HG02642 (cell line): ENCODE data around the gene AHCYL1.

Experiments
- ATAC-seq: cut with Tn5 transposase; IDR thresholded peaks from one replicate; pipeline ENCODE4 v1.9.1; 2021; ENCODE audit warnings: mild to moderate bottlenecking; ENCODE audit not compliant: unreplicated experiment, poor library complexity

Gene AHCYL1

GRCh38 chr1:109975718-109976117 lies 8.8 kb upstream of the AHCYL1 start:
- ATAC-seq, result no peak

- ATAC-seq, result no peak
Observed at GRCh38 chr1:109976762-109977161, 7.8 kb upstream of the AHCYL1 start.

- no peak for ATAC-seq
Observed at GRCh38 chr1:109977225-109977624, 7.3 kb upstream of the AHCYL1 start.

GRCh38 chr1:109977657-109978378 lies 6.7 kb upstream of the AHCYL1 start:
- ATAC-seq, result no peak

- no peak for ATAC-seq
Observed at GRCh38 chr1:109978761-109979488, 5.6 kb upstream of the AHCYL1 start.

DNA sequence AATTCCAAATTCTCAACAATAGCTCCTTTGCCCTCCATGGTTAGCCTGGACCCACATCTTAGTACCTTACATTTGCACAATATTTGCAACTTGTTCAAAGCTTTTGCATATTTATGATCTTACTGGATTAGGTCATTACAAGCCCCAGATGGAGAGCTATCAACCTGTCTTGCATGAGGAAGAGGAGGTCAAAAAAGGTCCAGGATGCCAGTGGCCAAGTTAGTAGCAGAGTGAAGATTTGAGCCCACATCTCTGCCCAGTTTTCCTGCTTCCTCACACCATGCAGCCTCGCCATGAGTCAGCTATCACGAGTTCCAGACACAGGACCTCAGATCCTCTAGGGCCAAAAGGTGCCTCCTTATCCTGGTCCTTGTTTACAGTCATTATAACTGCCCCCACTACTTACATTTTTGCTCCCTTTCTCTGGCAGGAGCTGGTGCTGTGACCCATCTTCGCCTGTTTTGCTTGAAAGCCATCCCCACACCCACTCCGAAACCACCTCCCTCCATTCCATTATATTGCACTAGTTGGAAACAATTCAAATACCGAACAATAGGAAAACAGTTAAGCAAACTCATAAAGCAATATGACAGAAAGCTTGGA lies 5.0 kb upstream of the AHCYL1 start:
- ATAC-seq, result no peak

- no peak for ATAC-seq
Observed at GRCh38 chr1:109980324-109981003, 4.1 kb upstream of the AHCYL1 start.

DNA sequence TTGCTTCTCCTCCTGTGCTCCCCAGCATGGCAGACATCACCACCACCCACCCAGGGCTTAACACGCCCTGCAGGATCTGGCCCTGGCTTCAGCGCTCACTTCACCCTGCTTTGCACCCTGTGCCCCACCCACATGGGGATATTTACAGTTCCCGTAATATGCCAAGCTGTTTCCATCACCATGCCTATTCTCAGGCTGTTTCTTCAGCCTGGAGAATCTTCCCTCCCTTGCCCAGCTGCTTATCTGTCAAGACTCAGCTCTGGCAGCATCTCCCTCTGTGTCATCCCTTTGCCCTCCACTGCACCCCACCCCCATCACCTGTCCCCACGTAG lies 3.6 kb upstream of the AHCYL1 start:
- ATAC-seq, result no peak

GRCh38 chr1:109983380-109984189 lies 980 bp upstream of the AHCYL1 start:
- ATAC-seq, result no peak

DNA sequence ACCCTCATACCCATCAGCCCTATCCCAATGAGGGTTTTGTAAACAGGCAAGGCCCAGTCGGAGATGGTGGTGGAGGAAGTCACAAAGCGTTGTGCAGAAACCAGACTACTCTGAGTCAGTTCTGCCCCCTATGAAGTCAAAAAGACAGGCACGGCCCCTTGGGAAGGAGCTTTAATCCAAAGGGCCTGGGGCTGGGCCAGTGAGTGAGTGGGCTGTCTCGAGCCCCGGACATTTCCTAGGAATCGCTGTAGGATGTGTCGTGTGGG lies 442 bp upstream of the AHCYL1 start:
- no peak for ATAC-seq

- no peak for ATAC-seq
Observed at GRCh38 chr1:109985247-109986053, 885 bp downstream of the AHCYL1 start.

DNA sequence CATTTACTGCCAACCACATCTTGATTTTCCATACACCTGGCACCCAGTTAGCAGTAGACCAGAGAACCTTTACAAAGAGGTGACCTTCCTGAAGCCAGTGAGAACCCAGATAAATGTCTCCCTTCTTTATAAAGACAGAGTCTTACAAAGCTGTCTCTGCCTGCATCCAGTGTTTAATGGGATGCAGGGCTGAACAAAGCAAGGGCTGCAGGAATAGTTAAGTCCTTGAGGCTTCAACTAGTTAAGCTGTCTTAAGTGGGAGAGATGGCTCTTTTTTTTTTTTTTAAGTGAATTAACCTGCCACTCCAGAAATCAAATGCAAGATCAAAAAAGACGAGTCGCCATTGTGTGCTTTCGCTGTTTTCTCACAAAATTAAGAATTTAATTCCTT lies 1.5 kb downstream of the AHCYL1 start:
- no peak for ATAC-seq

DNA sequence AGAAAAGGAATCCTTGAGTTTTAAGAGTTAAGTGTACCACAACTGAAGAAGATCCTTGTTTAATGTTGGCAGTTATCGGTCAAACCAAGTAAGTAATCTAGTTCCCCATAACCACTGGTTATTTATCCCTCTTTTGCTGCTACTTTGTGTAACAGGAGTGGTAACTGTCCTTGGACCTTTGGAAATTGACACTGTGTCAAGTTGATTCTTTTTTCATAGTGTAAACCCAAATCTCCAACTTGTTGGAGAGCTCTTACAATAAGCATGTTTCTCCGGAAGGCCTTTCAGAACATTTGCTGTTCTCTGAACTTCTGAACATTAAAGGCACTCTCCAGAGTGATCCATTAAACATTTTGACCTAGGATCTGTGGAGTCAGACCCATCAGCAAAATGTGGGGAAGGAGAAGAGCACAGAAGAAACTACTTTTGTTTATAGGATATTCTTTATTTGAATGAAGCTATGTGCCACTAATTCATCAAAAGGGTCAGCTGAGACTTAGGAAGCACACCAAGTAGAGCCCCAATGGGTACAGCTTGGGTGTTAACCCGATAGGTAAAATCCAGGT lies 3.9 kb downstream of the AHCYL1 start:
- no peak for ATAC-seq

- no peak for ATAC-seq
Observed at GRCh38 chr1:109989506-109990301, 5.1 kb downstream of the AHCYL1 start.

DNA sequence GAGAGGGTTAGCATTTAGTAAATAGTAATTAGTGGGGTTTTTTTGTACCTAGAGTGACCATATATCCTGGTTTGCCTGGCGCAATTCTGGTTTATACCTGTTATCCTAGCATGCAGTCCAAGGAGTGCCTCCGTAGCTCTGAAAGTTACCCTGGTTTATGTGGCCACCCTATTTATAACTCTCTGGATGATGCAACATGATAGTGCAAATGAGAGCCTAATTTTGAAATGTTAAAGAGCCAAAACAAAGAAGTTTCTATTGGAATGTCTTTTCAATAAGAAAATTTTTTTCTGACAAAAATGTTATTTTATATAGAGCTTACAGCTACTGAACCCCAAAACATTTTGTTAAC lies 5.7 kb downstream of the AHCYL1 start:
- no peak for ATAC-seq

DNA sequence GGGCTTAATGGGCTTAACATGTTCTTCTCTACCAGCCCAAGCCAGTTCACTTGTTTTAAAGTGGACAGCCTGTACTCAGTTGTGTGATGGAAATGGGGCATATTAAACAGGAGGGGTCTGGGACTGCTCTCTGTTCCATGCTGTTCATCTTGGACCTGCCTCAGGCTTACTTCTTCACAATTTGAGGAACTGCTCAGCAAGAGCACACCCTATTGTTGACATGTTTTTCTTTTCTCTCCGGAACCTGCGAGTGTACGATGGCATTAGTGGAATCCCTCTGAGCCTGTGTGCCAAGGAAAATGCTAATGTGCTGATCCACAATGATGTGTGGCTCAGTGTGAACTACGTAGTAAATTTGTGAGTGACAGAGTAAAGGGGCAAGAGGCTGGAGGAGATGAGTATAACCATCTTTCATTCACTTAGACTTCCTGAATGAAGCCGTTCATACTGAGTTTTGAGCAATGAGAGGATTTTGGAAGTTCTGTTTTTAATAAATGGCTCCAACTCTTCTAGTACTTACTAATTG lies 6.9 kb downstream of the AHCYL1 start:
- no peak for ATAC-seq

DNA sequence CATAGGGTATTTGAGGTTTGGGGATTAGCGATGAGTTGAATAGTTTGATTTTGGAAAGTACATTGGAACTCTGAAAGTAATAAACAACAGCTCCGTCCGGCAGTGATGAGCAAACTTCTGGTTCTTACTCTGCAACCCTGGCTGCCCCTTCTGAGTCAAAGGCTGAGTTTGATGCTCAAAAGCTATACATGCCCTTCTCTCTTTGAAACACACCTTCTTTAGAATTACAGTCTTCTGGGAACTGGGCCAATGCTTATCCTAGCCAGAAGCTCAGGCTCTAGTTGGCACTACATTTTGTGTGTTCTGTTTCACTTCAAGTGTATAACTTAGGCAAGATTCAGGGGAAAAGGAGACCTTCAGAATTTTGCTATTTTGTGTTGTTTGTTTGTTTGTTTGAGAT lies 9.3 kb downstream of the AHCYL1 start:
- no peak for ATAC-seq

GRCh38 chr1:109994654-109995053 lies 10.1 kb downstream of the AHCYL1 start:
- ATAC-seq, result no peak

DNA sequence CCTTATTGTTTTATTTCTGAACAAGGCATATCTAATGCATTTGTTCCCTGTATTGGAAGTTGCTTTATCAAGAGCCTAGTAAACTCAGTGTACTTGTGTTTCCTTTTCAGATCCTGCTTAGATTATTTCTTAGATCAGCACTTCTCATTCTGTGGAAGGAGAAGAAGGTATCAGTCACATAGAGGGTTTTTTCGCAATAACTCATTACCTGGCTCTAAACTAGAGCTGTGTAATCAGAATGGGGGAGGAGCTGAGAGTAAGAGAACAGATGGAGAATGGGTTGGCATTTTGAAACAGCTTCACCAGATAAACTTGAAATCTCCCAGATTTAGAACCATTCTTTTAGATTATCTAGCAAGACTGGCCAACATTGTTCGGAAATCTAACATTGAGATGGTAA lies 11.0 kb downstream of the AHCYL1 start:
- ATAC-seq, result no peak
